Mesangial cell (primary cell): ENCODE results near the gene CCDC30. TPM values are rescaled to one million over a fixed set of nuclear protein-coding genes. Genes with fewer than 3 reads are reported as not detected.

Experiments
- total RNA-seq: library from RNA; depleted of rRNA; stranded (reverse); fragments of >200 nt; gene quantifications from 2 replicates; pipeline ENCODE4 v1.2.3, GENCODE V29; 2015

The CCDC30 gene
- 0.49 and 2.4 TPM in 2 replicates for total RNA-seq

DNA sequence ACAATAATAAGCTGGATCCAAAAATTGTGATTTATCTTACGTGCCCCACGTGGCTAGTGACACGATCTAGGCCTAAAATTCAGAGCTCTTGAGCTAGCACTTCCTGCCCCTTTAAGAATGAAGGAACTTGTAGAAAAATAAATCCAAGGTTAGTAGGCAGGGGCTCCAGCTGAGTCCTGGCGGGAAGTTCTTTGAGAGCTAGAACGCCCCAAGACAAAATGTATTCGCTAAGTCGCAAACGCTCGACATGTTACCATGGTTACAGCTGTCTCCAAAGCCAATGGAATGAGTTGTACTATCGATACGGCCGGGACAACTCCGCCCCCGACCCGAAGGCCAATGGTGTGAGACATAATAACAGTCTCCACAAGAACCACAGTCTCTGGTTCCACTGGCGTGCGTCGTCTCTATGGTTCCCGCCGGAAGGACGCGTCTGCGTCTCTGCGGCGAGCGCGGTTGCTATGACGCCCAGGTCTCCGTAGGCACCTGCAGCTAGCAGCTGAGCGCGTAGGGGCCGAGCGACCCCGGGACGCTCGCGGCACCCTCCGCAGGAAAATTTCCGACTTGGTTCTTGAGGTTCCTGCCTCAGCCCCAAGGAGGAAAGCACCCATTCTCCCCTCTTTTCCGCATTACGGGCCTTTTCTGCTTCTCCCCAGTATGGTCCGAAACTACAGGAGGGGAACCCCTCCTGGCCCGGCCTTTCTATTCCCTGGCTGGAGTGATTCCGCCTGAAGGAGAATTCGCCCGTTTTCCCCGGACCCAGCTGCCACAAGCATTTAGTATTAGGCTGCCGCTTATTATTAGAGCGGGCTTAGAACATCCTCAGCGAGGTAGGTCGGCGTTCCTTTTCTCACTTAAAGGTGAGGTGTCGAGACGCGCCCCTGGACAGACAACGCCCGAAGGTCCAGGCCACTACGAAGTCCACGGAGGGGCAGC, at the start of gene CCDC30:
TSS of gene CCDC30 (plus strand) at position 459 of the 936 bp plus-strand sequence. CDS start 17,266 bp downstream, outside the sequence.

GRCh38 chr1:42456010-42456753, 6.9 kb upstream of the CCDC30 start, which contains the start of the genes PPCS and ZMYND12:
TSS of gene PPCS (plus strand) at chr1:42456543. CDS start at chr1:42456566, 23 bp downstream.
TSS of gene ZMYND12 (minus strand) at chr1:42456022. CDS start at chr1:42455997, 25 bp downstream.

GRCh38 chr1:42657981-42658876, 195.1 kb downstream of the CCDC30 start, which contains the start of gene PPIH:
TSS of gene PPIH (plus strand) at chr1:42658423. CDS start at chr1:42658447, 24 bp downstream.

DNA sequence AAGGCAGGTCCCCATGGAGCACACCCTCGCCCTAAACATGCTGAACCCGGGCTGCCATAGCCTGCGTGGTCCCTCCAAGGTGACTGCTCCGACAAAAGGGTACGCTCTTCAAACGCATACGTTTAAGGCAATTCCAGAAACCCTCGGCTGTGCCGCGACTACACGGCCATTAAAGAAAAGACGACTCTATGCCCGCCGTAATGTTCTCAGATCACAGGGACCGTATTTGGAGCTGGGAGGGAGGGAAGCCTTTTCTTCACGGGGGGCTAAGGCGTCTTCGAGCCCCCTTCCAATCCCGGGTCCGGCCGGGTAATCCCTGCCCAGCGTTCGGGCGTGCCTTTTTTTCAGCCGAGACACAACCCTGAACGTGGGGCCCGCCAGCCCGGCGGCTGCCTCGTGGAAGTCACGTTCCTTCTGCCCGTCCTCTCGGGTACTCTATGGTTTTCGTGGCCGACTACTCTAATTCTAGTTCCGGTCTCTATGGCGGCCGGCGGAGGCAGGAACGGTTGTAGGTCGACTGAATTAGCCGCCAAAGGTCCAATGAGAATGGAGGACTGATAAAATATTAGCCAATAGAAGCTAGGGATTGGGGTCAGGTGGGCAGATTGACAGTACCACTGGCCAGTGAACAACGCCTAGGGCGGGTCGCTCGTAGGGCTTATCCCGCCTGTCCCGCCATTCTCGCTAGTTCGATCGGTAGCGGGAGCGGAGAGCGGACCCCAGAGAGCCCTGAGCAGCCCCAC, 218.8 kb downstream of the CCDC30 start, which contains the start of gene YBX1:
TSS of gene YBX1 (plus strand) at position 678 of the 743 bp plus-strand sequence. CDS start 148 bp downstream, outside the sequence.

Other genes with a start within 250 kb of the CCDC30 start
- gene FOXJ3, start 128.1 kb upstream of the CCDC30 start, total RNA-seq = 14.2 and 16.6 TPM in 2 replicates
- under 0.01 and 0.16 TPM in 2 replicates for gene RIMKLA, start 82.5 kb upstream of the CCDC30 start, total RNA-seq
- 0.16 and 1.9 TPM in 2 replicates for gene ZMYND12, start 7.3 kb upstream of the CCDC30 start, total RNA-seq
- 80.3 and 135 TPM in 2 replicates for gene PPCS, start 6.7 kb upstream of the CCDC30 start, total RNA-seq
- 17.1 and 57.4 TPM in 2 replicates for gene PPIH, start 195.1 kb downstream of the CCDC30 start, total RNA-seq
- gene YBX1, start 219.1 kb downstream of the CCDC30 start, total RNA-seq = 397 and 625 TPM in 2 replicates